Skeletal muscle tissue (tissue), 4 donors: ENCODE results near the gene PRR18. TPM values are rescaled to one million over a fixed set of nuclear protein-coding genes. Genes with fewer than 3 reads are reported as not detected.

Source experiments
- H3K27ac ChIP-seq: one replicate; pipeline ENCODE4 v1.7.0; 2013; ENCODE audit warnings: mild to moderate bottlenecking, low read depth, low read length, inconsistent platforms
- H3K27me3 ChIP-seq, 3 donors: one replicate each; pipeline ENCODE4 v1.7.0; 2013; ENCODE audit warnings: low read length in 3 of 3; ENCODE audit not compliant: control insufficient read depth in 3 of 3, insufficient read depth in 3 of 3
- H3K36me3 ChIP-seq, 3 donors: one replicate each; pipeline ENCODE4 v1.7.0; 2013; ENCODE audit warnings: low read length in 3 of 3; ENCODE audit not compliant: control insufficient read depth in 3 of 3, insufficient read depth in 3 of 3
- H3K4me1 ChIP-seq, 3 donors: one replicate each; pipeline ENCODE4 v1.7.0; 2013; ENCODE audit warnings: low read length in 3 of 3, mild to moderate bottlenecking in 3 of 3; ENCODE audit not compliant: control insufficient read depth in 3 of 3, insufficient read depth in 3 of 3
- H3K4me3 ChIP-seq, 3 donors: one replicate each; pipeline ENCODE4 v1.7.0; 2013; ENCODE audit warnings: low read length in 3 of 3
- H3K9ac ChIP-seq, 3 donors: one replicate each; pipeline ENCODE4 v1.7.0; 2013; ENCODE audit warnings: low read length in 3 of 3, mild to moderate bottlenecking in 3 of 3, moderate library complexity in 2 of 3, low read depth in 1 of 3
- H3K9me3 ChIP-seq, 3 donors: one replicate each; pipeline ENCODE4 v1.7.0; 2013; ENCODE audit warnings: low read length in 3 of 3; ENCODE audit not compliant: control insufficient read depth in 3 of 3
- total RNA-seq: library from RNA; depleted of rRNA; stranded (reverse); fragments of >200 nt; gene quantifications from one replicate; pipeline ENCODE4 v1.2.3, GENCODE V29; 2014
- donor health status: Osteomylitis.

Gene PRR18
- total RNA-seq, 1 donor from 2014 or later, result 0.52 TPM

GRCh38 chr6:166318227-166318626 lies 10.0 kb upstream of the PRR18 start:
- Histone ChIP-seq H3K9ac (no peak overlapping the region), H3K27me3 (no peaks in the 10 kb centered on the region), H3K4me3 (no peak overlapping the region), H3K4me1 (peaks cover 0 to 2% (median 0%) of the 10 kb centered on the region in 3 donors), H3K36me3 (peaks cover 5 to 20% (median 8%) of the 10 kb centered on the region in 3 donors), H3K9me3 (no peaks in the 10 kb centered on the region), H3K27ac (no peak overlapping the region)

GRCh38 chr6:166317261-166318212 lies 9.3 kb upstream of the PRR18 start:
- Histone ChIP-seq H3K9ac (no peak overlapping the region), H3K9me3 (no peaks in the 10 kb centered on the region), H3K36me3 (peaks cover 5 to 17% (median 8%) of the 10 kb centered on the region in 3 donors), H3K27me3 (no peaks in the 10 kb centered on the region), H3K4me1 (peaks cover 0 to 2% (median 0%) of the 10 kb centered on the region in 3 donors), H3K4me3 (no peak overlapping the region), H3K27ac (no peak overlapping the region)

GRCh38 chr6:166315436-166315835 lies 7.2 kb upstream of the PRR18 start:
- H3K27me3 ChIP-seq, result peaks cover 0 to 5% (median 0%) of the 10 kb centered on the region in 3 donors

GRCh38 chr6:166314454-166314853 lies 6.3 kb upstream of the PRR18 start:
- Histone ChIP-seq H3K9ac (no peak overlapping the region), H3K9me3 (no peaks in the 10 kb centered on the region), H3K4me1 (peaks cover 0 to 2% (median 0%) of the 10 kb centered on the region in 3 donors), H3K27ac (no peak overlapping the region), H3K4me3 (no peak overlapping the region), H3K36me3 (peaks cover 0 to 7% (median 3%) of the 10 kb centered on the region in 3 donors), H3K27me3 (peaks cover 2 to 13% (median 2%) of the 10 kb centered on the region in 3 donors)

More at GRCh38 chr6:166315436-166315835, 7.2 kb upstream of the PRR18 start:
- H3K9ac ChIP-seq, result no peak overlapping the region
- H3K27ac ChIP-seq, result no peak overlapping the region
- H3K9me3 ChIP-seq, result no peaks in the 10 kb centered on the region
- H3K4me1 ChIP-seq, result peaks cover 0 to 2% (median 0%) of the 10 kb centered on the region in 3 donors
- no peak overlapping the region for H3K4me3 ChIP-seq
- H3K36me3 ChIP-seq, result peaks cover 0 to 8% (median 3%) of the 10 kb centered on the region in 3 donors

- Histone ChIP-seq H3K4me3 (no peak overlapping the region), H3K4me1 (peaks cover 0 to 2% (median under 1%) of the 10 kb centered on the region in 3 donors), H3K27me3 (peaks cover 12 to 22% (median 12%) of the 10 kb centered on the region in 3 donors), H3K27ac (no peak overlapping the region), H3K9ac (no peak overlapping the region), H3K36me3 (no peaks in the 10 kb centered on the region), H3K9me3 (no peaks in the 10 kb centered on the region)
Observed at GRCh38 chr6:166313255-166314070, 5.3 kb upstream of the PRR18 start.

- Histone ChIP-seq H3K27me3 (peaks cover 16 to 27% (median 17%) of the 10 kb centered on the region in 3 donors), H3K4me1 (peaks cover 0 to 4% (median 0%) of the 10 kb centered on the region in 3 donors), H3K9me3 (no peaks in the 10 kb centered on the region)
Observed at GRCh38 chr6:166312832-166313231, 4.6 kb upstream of the PRR18 start.

GRCh38 chr6:166310634-166311033 lies 2.4 kb upstream of the PRR18 start:
- H3K27me3 ChIP-seq, result peaks cover 23 to 46% (median 33%) of the 10 kb centered on the region in 3 donors
- H3K4me3 ChIP-seq, result no peak overlapping the region
- no peaks in the 10 kb centered on the region for H3K36me3 ChIP-seq

More at GRCh38 chr6:166312832-166313231, 4.6 kb upstream of the PRR18 start:
- Histone ChIP-seq H3K4me3 (no peak overlapping the region), H3K36me3 (no peaks in the 10 kb centered on the region), H3K9ac (no peak overlapping the region), H3K27ac (no peak overlapping the region)

GRCh38 chr6:166309977-166310376 lies 1.8 kb upstream of the PRR18 start:
- no peak overlapping the region for H3K4me3 ChIP-seq
- no peak overlapping the region for H3K27ac ChIP-seq
- no peak overlapping the region for H3K9ac ChIP-seq
- peaks cover 0 to 4% (median 2%) of the 10 kb centered on the region in 3 donors for H3K4me1 ChIP-seq
- no peaks in the 10 kb centered on the region for H3K9me3 ChIP-seq
- H3K27me3 ChIP-seq, result peaks cover 26 to 51% (median 35%) of the 10 kb centered on the region in 3 donors
- no peaks in the 10 kb centered on the region for H3K36me3 ChIP-seq

More at GRCh38 chr6:166310634-166311033, 2.4 kb upstream of the PRR18 start:
- no peaks in the 10 kb centered on the region for H3K9me3 ChIP-seq
- no peak overlapping the region for H3K27ac ChIP-seq
- H3K4me1 ChIP-seq, result peaks cover 0 to 4% (median 2%) of the 10 kb centered on the region in 3 donors
- no peak overlapping the region for H3K9ac ChIP-seq

- H3K27me3 ChIP-seq, result peaks cover 26 to 54% (median 35%) of the 10 kb centered on the region in 3 donors
- H3K9ac ChIP-seq, result peak overlapping the region in 2 of 3 donors; percentile 20 to 34
- H3K27ac ChIP-seq, result no peak overlapping the region
- peak overlapping the region in 1 of 3 donors; percentile 54 for H3K4me3 ChIP-seq
- H3K9me3 ChIP-seq, result no peaks in the 10 kb centered on the region
- peaks cover 0 to 4% (median 2%) of the 10 kb centered on the region in 3 donors for H3K4me1 ChIP-seq
- no peaks in the 10 kb centered on the region for H3K36me3 ChIP-seq
Observed at GRCh38 chr6:166308769-166309589, 787 bp upstream of the PRR18 start.
